ENCODE data around the gene TSC1.

TSC1 gene

DNA sequence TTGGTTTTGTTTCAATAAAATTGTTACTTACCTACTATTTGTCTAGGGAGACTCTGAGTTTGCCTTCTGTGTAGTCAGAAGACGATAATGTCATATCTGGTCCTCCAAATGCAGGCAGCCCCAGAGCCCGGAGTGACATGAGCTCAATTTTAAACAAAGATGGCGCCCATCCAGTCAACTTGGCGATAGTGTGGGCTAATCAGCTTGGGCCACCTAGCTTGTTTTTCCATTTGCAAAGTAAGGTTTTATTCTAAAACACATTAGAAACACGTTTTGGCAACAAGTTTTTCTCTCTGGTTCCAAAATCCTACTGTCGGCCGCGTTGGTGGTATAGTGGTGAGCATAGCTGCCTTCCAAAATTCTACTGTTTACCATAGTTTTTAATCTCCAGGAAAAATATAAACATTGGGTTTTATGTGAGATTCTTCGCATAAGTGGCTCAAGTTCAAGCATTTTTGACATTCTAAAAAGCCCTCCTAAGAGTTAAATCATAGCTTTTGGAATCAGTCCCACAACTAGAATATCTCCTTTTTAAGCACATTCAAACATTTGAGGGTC lies 13.2 kb downstream of the TSC1 start:
- DNase-seq, result no peak

DNA sequence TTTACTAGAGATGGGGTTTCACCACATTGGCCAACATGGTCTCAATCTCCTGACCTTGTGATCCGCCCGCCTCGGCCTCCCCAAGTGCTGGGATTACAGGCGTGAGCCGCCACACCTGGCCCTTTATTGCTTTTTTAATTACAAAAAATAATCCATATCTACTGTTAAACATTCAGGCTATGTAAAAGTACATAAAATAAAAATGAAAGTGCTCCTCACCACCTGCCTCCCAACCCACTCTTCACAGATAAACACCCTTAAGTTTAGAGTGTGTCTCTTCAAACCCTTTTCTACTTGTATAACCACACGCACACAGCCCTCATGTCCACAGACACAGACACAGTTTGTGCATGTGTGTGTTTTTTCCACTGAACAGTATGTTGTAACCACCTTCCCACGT lies 16.7 kb downstream of the TSC1 start:
- no peak for DNase-seq

DNA sequence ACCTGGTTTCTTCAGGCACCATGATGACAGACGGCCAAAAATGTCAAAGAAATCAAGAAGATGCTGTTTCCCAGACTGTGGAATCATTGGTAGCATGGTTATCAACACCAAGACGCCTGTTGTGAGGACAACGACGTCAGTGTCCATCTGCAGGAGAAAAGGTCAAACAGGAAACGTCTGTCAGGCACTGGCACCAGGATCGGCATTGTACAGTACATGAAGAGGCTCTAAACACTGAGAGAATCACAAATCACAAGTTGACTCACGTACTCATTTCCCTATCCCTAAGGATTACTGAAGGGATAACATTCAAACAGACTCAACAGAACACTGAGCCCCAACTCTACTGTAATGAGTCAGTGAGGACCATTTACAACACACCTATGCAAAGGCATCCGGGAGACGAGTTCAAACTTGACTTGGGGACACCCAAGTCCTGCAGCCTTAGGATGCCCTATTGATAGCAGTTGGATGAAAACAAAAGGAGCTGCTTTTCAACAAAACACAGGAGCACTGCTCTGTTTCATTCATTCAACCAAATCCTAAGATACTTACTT lies 21.0 kb downstream of the TSC1 start:
- no peak for DNase-seq

DNA sequence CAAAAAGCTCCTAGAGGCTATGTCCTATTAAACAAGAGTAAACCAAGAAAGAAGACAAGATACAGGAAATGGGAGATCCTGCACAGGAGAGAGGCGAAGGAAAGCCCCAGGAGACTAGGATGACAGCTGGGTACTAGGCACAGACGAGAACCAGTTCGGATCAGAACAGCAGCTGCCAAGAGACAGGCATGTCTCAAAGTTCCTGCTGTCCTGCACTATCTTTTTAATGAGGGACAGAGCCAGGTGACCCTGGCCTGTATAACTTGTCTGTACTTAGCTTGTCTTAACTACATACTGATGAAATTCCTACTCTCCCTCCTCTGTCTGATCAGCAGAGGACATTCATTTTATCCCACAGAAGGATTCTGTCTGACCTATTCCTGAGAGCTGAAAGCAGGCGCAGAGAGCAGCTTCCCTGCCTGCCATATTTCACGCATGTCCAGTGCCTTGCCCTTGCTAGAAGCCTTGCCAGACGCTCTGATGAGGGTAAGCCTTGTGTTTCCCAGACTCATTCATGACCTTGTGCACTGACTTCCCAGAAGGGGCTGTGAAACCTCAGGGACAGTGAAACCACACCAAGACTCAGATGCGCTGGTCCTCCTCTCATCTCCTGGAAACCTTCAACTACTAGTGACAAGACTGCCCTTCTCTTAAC lies 24.7 kb downstream of the TSC1 start:
- DNase-seq, result no peak

DNA sequence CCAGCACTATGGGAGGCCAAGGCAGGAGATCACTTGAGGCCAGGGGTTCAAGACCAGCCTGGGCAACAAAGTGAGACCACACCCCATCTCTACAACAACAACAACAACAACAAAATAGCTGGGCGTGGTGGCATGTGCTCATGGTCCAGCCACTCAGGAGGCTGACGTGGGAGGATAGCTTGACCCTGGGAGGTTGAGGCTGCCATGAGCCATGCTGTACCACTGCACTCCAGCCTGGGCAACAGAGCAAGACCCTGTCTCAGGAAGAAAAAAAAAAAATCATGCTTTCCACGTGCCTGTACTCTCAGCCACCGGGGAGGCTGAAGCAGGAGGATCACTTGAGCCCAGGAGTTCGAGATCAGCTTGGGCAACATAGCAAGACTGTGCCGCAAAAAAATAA lies 29.5 kb downstream of the TSC1 start:
- DNase-seq, result no peak

DNA sequence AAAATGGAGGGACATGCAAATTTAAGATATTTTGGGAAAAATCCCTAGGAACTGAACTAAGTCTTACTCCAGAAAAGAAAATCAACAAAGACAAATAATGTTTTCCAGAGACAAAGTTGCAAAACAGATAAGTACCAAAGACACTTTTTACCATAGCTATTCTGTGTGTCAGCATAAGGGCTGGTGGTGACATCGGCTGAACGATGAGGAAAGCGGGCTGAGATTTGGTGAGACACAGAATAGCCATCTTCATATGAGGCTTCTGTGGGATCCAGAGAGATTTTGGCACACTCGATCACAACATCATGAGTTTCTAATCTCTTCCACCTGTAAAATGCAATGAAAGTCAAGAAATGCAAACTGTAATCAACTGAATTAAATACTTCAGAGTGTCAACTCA lies 32.3 kb downstream of the TSC1 start:
- DNase-seq, result no peak

DNA sequence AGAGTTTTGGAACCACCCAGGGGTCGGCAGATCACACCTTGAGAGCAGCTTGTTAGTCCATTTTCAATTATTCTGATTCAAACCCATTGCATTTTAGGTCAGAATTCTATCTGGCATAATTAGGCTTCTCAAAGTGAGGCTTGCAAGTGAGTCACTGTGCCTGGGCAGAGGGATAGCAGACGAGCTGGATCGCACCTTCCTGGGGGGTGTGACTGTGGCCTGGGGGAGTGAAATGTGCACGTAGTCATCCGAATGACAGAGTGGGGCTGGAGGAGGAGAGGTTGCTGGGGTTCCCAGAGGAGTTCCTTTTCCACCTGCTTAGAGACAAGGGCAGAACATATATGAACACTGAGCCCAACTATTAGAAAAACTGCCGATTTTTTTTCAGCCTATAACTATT lies 34.0 kb downstream of the TSC1 start:
- DNase-seq, result no peak

DNA sequence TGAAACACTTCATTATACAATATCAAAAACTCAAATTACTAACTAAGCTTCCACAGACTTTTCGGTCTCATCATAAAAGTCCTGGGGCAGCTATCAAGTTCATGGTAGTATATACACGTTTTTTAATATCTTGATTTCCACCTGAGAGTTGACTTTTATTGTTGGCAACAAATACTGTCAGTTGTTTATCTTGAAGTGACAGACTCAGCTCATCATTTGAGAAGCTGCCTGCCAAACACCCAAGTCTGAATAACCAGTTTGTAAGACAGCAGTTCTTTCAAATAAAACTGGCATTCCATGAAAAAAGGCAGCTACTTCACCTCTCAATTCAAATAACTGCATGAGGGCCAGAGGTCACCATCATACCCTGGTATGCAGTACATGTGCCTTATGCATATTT lies 35.1 kb downstream of the TSC1 start:
- DNase-seq, result no peak

DNA sequence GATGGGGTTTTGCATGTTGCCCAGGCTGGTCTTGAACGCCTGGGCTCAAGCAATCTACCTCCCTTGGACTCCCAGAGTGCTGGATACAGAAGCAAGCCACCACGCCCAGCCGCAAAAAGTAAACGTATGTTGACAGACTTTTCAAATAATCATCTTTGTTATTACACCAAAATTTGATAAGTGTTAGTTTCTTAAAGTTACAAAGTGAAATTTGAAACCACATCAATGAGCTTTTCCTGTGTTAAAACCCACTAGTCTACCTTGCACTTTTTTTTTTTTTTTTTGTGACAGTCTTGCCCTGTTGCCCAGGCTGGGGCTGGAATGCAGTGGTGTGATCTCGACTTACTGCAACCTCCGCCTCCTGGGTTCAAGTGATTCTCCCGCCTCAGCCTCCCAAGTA lies 35.8 kb downstream of the TSC1 start:
- DNase-seq, result no peak

DNA sequence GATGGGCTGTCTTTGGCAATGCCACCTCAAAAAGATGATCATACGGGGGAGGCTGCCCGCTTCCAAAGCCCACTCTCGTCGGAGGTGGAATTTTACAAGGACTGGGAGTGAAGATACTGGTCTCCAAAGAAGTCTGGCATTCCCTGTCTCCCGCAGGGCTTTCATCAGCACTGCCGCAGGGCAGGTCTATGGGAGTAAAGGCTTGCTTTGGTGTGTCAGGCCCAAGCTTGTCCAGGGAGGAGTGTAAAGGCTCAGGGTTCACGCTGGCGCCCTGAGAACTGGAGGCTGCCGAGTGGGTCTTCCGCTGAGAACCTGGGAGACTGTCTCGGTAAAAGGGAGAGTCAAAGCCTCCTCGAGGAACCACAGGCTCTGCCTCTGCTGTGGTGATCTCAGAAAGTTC lies 38.7 kb downstream of the TSC1 start:
- DNase-seq, result no peak

DNA sequence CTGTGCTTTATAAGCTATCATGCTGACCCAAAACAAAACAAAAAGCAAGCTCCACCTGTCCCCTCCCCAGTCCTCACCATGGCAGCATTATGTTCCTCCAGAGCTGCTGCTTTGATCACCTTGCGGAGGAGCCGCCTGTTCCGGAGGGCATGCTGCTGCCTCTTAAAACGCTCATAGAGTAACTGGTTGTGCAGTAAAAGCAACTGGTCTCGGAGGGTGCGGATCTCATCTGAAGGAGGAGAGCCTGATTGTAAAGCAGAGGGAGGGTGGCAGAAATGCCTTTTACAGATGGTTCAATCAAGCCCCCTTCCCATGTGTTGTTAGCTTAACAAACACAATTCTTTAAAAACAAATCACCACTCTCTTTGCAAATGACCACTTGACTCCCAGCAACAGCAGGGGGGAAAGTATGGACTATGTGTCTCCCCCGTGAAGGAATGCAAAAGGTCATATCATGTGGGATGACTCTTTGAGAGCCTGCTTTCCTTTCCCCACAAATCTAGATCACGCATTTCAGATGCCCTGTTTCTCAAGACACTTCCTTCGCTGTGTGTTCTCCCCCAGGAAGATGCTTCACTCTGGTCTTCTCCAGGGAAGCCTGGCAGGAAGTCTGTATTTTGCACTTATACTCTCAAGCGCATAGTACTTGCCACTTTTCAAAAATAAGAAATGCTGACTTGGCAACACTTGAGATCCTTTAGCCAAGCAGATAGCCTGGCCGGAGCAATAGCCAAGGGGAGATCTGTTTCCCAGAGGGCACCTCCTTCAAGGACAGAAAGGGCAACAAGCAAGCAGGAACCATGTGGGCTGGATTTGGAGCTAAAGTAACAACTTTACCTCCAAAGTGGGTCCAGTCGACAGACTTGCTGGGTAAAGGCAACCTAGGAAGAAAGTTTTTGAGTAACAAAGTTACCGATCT lies 40.6 kb downstream of the TSC1 start:
- DNase-seq, result no peak

DNA sequence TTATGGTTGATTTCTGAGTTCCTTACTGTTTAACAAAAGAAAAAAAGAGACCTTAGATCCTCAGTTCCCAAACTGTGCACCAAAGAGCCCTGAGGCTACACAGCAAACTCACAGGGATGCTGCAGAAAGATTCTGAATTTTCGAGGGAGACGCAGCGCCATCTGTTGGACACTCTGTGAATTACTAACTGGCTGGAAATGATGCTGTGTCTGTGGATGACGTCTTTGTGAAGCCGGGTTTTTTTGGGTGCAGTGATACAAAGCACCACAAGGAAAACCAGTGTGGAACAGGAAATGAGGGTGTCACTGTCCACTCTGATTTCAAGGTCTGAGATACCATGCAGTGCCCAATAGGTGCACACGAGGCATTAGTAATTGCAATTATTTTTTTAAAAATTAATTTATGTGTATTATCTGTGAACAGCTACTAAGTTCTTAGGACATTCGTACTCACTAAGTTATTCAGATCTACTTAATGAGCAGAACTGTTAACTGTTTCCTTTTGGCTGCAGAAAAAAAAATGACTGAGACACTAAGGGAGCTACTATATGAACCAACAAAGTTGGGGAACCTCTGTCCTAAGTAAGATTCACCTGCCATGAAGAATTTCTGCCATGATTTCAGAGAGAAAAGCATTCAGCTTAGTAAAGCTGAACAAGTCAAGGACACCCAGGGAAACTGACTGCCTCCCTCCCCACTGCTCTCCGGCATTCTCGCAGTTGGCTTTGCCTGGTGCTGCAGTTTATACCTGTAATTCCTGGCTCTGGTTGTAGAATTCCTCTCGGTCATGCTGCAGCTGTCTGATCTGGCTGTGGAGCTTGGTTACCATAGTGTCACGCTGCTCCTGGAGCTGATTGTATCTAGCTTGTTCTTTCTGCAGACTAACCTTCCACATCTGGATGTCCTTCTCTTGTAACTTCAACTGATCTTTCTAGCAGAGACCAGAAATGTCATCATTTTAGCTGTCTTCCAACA lies 42.3 kb downstream of the TSC1 start:
- DNase-seq, result peak; percentile 97

DNA sequence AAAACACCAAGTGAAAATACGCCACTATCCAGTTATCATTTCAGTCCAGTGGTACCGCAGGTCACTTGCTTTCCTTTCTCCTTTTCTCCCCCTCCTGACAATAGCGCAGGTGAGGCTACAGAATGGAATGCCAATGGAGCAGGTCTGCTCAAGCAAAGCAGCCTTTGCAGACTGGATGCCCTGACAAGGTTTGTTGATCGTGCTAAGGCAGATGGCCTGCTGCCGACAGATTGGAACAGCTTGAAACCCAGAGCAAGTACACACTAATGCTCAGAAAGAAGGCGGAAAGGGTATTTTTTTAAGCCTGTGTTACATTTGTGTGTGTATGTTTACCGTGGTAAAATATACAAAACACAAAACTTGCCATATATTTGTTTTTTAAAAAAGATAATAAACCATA lies 46.4 kb downstream of the TSC1 start:
- DNase-seq, result no peak

DNA sequence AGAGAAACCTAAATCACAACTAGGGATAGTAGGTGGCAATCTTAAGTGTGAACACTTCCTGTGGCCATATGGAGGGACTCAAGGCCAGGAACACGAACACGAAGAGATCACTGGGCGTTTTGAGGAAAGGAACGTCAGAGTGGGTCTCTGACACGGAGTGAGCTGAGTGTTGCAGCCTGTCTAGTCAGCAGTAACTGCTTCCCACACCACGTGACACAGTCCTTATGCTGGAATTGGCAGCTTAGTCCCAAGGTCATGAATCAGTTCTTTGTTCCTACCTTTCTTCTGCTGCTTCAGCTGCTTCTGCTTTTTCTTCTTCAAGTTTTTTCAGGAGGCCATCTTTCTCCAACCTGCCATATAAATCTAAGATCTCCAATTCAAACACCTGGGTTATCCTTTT lies 47.5 kb downstream of the TSC1 start:
- no peak for DNase-seq

DNA sequence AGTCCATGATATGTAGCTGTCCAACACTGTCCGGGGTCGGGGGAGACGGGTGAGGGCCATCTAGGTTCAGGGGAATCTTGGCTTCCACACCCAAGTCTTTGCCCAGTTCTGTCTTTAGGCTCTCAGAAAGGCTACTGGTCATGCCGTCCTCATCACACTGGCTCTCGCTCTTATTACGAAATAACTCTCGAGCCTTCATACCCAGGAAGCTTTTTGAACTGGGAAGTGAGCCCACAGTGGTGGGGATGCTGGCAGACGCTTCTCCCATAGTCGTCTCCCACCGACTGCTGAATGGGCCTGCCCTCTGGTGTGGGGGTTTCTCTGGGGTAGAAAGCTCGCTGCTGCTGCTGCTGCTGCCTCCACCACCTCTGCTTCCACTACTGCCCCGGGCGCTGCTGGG lies 48.2 kb downstream of the TSC1 start:
- DNase-seq, result no peak

DNA sequence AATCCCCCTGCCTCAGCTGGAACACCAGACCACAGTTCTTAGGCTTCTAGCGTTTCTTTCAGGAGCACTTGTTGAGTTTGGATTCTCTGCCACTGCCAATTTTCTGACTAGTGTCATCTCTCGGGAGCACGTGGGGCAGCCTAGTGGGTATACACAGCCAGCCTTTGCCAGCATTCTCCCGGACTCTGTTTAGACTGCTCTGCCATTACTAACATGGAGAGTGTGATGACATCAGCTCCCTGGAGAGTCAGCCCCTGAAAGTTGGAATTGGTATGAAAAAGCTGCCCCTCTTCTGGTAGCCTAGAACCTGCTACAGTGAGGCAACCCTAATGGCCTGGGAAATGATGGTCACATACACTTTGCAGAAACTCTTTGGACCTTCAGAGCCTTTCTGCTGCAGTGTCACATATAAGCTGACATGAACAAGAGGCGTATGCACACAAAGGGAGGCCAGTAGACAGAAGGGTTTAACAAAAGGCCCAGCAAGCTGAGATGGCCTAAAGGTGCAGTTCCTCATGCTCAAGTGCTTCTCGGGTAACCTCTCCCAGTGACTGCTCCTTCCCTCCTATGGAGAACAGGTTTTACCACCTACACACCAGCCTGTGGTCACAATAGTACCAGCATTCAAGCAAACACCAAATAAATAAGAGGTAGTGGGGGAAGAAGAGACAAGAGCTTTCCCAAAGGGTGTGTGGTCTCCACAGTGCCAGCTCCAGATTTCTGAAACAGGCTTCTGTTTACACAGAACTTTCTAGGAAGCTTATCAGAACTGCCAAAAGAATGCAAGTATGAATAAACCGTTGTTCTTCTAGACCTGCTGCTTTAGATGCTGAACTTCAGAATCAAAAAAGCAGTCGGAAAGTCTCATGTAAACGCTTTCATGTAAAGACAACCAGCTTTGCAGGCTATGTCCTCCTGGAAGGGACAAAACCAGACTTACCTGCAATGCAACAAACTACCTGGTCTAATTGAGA lies 49.3 kb downstream of the TSC1 start:
- no peak for DNase-seq

DNA sequence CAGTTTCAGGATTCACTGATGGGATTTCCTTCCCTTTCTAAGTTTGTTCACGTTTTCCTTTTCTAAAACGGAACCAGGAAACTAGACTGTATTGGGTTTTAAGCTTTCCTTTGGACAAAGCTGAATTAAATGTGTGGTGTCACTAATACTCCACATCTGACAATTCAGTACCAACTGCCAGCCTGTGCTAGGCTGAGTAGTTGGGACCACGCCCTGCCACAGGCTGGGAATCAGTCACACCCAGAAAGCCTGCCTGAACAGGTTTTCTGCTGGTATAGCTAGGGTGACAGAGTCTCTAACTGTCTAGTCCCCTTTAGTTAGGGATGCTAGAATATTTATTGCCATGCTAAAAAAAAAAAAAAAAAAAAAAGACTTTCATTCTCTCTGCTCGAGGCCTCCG lies 50.1 kb downstream of the TSC1 start:
- no peak for DNase-seq

DNA sequence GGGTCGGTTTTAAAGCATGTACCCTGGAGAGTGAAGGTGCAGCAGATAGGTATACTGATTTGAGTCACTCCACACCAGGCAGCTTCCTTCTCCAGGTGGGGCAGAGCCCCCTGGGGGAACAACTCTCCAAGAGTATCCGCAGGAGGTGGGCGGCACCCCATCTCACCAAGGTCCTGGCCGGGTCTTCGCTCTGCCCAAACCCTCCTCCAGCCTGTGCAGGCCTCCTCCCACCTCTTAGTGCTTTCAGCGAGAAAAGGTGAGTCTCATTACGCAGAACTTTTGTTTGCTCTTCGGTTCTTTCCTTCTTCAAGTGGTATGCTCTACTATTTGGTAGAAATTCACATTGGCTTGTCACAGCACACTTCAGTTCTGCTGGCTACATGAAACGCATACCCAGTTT lies 52.0 kb downstream of the TSC1 start:
- DNase-seq, result no peak

DNA sequence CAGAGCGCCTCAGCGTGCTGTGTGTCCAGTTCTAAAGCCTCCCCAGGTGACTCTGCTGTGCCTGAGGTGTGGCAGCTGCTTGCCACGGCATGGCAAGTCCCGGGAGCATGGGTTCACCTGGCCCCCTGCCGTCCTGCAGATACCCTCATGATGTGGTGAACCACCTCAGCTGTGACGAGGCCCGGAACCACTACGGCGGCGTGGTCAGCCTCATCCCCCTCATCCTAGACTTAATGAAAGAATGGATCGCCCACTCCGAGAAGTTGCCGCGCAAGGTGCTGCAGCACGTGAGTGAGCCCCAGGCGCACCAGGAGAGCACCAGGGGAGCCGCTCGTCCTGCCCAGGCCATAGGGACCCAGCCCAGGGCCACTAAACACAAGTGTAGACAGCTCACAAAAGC lies 56.3 kb downstream of the TSC1 start:
- DNase-seq, result no peak

DNA sequence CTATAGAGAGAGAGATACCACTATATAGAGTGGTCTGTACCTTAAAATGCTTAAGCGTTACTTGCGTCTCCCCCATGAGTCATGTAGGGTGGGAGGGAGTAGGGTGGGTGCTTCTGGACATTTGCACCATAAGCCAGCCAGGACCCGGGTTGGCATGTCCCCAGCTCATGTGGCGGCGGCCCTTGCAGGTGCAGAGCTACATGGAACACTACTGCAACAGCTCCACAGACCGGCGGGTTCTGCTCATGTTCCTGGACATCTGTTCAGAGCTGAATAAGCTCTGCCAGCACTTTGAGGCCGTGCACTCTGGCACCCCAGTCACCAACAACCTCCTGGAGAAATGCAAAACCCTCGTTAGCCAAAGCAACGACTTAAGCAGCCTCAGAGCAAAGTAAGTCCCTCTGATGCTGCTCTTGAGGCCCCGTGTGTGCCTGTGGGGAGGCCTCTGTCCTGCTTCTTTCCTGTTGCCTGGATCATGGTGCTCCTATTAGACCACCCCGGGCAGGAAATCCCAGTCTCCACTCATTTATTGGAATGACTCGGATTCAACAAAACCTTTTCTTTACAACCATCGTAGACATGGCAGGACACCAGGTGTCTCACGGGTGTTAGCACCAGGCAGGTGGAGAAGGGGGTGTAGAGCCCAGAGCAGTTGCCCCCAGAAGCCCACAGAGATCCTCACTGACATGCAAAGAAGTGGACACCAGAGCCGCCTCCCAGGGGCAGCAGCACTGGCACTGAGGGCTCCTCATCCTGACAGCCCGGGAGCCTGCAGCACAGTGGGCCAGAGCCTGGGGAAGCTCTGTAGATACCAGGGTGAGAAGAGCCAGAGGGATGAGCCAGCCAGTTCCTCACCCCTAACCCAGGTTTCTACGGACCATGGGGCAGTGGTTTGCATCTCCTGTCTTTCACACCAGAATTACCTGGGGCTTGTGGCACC lies 57.0 kb downstream of the TSC1 start:
- no peak for DNase-seq

Data from eye (tissue), 1 donor.